Cardiac septum (tissue), 1 donor: ENCODE data around the gene SEC61B. TPM values are rescaled to one million over a fixed set of nuclear protein-coding genes. Genes with fewer than 3 reads are reported as not detected.
"Not testable (repeated sequence)": the region's sequence is repeated elsewhere in the genome, so short reads cannot be mapped to it uniquely, and the experiment has no call there.

ENCODE experiments used
- DNase-seq: peaks from one replicate; pipeline ENCODE4 v3.0.0-alpha.2; 2020; ENCODE audit warnings: low spot score
- intact Hi-C: fragments of 100-400 bp; cut with DNase I; formaldehyde crosslinking; loops from one replicate; pipeline ENCODE4 v1.14.0; 2022
- total RNA-seq: library from RNA; stranded (reverse); fragmentation: NEBNext Ultra II Directional; extraction: Animal tissue kit (Norgen Biotek cat#: 25700); gene quantifications from one replicate; pipeline ENCODE4 v1.2.1, GENCODE V29; 2021
- donor health status: DM: no; HTN: no; CAD: no.

SEC61B gene
- total RNA-seq, 1 donor from 2014 or later = 47.9 TPM

DNA sequence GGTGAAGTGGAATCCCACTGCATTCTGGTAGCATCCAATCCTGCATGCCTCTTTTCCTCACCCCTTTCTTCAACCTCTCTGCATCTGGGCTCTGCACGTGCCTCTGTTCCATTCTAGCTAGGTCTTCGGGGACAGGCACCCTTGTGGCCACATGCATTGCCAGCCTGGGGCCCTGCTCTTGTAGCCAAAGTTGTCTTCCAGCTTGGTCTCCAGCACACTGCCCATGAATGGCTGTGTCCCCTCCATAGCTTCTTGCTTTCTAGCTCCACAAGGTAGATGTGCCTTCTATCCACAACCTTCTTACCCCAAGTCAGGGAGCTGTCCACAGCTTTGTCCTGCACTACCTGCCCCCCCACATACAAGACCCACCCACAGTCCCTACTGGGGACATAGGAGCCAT lies 32.9 kb upstream of the SEC61B start:
- DNase-seq = no peak
- intact Hi-C loops = loop anchor here (10.0 kb wide), 1 partner anchor 1136 kb away; no protein-coding TSS in a partner anchor

DNA sequence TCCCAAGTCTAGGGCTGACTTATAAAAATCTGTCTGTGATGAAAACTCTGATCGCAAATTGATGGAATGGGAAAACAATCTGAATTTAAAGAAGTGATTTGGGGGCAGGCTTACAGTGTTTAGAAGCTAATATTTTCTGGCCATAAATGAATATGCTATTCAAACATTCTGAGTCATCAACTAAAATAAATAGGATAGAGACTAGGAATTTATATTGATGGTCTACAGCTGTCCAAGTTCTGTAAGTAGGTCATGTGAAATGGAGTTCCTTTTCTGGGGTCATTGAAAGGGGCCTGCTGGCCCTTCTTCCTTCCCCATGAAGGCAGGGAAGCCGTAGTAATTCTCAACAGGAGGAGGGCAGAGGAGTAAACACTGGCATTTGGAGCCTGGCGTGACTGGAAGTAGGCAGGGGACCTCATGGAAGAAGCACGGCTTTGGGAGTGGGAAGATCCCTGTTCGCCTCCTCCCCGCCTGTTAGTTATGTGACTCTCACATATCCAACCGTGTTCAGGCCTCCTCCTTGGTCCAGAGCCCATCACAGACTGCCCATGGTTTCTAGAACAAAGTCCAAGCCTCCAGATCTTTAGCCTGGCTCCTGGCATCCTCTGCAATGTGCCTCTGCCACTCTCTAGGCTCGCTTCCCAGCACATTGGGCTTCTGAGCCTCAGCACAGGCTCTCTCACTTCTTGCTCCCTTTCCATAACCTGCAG lies 32.0 kb upstream of the SEC61B start:
- DNase-seq = no peak
- intact Hi-C loops = loop anchor here (10.0 kb wide), 1 partner anchor 1135 kb away; no protein-coding TSS in a partner anchor

DNA sequence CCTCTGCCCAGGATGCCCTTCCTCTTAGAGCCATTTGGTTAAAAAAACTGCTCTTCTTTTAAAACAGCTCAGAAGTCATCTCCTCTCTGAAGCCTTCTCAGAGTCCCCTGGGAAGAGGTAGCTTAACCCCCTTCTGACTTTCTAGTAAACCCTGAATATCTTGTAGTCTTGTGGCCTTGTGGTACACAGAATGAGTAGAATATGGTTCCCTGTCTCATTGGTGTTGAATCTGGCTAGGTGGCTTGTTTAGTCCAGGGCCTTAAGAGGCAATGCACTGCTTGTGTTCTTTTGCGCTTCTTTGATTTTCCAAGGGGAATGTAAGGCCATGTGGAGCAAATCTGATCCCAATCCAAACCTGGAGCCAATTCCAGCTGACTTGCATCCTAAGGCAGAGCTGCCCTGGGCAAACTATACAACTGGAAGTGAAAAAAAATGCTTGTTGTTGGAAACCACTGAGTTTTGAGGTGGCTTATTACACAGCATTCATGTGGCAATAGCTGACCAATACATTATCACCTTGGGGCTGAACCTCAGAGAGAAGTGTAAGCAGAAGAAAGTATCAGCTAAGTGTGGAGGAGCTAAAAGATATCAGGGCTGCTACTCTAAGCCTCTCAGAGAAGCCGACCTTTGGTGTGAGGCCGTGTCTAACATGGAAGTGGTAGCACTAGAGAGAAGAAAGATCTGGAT lies 31.3 kb upstream of the SEC61B start:
- intact Hi-C loops = no loop called here

DNA sequence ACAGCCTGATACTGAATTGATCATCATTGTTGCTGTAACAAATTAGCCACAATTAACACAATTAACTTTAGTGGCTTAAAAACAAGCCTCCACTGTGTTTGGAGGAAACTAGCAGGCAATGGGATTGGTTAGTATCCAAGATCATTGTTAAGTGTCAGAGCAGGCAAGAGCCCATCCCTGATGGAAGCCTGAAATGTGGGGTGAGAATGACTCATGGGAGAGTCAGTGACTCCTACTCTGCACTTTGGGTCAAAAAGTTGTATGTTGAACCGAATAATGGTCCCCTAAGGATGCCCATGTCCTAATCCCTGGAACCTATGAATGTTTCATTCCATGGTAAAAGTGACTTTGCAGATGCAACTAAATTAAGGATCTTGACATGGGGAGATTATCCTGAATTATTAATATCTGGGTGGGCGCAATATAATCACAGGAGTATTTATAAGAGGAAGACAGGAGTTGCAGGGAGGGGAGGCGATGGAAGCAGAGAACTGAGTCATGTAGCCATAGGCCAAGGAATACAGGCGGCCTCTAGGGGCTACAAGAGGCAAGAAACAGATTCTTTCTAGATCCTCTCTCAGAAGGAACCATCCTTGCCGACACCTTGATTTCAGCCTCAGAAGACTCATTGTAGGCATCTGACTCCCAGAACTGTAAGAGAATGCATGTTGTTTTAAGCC lies 29.2 kb upstream of the SEC61B start:
- intact Hi-C loops = no loop called here
- DNase-seq = no peak

More for the DNA sequence above, 31.3 kb upstream of the SEC61B start:
- no peak for DNase-seq

DNA sequence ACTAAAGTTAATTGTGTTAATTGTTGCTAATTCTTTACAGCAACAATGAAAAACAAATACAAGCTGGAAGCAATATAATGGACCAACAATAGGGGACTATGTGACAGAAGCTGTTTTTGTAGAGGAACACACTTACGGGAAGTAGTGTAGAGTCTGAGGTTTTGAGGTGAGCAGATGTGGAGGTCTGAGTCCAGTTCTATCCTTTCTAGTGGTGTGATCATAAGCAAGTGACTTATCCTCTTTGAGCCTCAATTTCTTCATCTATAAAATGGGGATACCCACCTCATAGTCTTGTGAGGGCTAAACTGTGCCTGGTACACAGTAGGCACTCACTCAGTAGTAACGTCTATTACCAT lies 28.6 kb upstream of the SEC61B start:
- intact Hi-C loops = no loop called here
- no peak for DNase-seq

DNA sequence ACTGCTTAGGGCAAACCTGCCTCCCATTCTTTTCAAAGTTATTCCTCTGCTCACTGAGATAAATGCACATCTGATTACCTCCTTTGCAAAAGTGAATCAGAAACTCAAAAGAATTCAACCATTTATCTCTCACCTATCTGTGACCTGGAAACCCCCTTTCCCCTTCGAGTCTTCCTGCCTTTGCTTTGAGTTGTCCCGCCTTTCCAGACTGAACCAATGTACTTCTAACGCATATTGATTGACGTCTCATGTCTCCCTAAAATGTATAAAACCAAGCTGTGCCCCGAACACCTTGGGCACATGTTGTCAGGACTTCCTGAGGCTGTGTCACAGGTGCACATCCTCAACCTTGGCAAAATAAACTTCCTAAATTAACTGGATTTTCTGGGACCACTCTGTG lies 25.6 kb upstream of the SEC61B start:
- intact Hi-C loops, DNase-seq: not testable (repeated sequence)

DNA sequence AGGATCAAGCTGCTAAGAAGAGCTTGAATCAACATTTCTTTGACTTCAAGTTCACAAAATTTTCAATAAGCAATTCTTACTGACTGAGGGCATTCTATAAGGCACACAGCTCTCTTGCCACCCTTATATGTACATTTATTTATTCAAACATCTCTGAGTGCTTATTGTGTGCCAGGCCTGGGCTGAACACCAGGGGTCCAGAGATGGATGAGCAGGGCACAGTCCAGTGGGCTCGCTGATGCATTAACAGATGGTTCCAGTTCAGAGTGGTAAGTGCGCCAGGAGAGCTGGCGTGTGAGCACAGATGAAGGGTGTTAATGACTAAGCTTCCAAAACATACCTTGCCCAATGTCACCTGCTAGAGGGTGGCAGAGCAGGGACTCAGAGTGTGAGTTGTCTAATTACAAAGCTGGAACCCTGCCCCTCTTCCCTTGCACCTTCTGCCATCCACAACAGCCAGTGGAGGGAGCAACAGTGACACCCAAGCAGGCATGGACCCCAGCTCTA lies 24.9 kb upstream of the SEC61B start:
- intact Hi-C loops = no loop called here
- DNase-seq = no peak

DNA sequence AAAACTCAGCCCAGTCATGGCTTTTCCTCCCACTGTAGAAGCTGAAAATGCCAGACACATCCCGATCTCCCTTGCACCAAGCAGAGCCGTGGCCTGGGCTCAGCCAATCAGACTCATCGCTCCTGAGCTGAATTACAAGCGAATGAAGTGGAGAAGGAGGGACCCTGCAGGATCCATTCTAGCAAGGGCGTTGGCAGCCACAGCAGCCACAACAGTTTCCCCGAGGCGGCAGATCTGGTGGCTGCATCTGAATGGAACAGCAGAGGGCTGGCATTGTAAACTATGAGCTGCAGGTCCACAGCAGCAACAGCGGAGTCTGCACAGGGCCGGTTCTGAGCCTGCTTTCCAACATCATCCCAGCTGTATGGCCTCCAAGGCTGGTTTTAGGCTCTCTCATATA lies 24.1 kb upstream of the SEC61B start:
- intact Hi-C loops = no loop called here
- DNase-seq = no peak

DNA sequence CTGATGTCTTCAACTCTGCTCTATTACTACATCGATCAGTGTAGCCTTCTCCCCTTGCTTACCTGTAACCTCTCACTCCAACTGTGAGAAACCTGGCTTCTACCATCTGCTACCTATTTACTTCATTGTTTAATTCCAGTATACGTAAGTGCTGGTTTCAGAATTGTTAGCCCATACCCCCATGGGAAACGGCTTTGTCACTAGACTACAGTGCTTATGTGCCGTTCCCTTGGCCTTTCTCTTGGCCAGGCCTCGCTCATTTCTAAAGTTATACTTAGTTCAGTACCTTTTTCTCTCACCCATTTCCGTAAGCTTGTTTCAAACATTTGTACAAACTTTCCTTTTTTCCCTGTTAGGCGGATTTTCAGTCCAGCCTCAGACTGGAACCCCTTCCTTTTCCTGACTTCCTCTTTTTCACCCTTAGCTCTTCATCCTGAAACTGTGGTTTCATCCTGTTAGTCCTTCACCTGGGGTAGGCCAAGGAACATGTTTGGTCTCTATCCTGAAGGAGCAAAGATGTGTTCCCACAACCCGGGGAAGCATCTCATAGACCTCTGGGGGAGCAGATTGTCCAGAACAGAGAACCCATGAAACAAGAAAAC lies 22.0 kb upstream of the SEC61B start:
- intact Hi-C loops = no loop called here
- no peak for DNase-seq

DNA sequence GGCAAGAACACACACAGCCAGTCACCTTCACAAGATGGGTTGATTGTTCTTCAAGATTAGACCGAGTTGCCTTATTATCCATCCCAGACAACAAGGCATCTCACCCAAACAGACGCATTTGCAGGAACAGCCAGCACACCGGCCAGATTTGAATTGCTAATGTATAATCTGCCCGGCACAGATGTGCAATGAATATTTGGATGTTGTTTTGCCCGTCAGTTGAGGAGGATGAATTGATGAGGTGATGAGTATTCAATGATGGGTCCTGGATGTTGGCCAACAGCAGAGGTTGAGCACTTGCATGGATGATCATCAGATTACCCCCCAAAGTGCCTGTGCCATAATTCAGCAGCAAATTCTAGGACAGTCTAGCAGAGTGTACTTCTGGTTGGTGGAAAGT lies 20.5 kb upstream of the SEC61B start:
- intact Hi-C loops = no loop called here
- DNase-seq = no peak

DNA sequence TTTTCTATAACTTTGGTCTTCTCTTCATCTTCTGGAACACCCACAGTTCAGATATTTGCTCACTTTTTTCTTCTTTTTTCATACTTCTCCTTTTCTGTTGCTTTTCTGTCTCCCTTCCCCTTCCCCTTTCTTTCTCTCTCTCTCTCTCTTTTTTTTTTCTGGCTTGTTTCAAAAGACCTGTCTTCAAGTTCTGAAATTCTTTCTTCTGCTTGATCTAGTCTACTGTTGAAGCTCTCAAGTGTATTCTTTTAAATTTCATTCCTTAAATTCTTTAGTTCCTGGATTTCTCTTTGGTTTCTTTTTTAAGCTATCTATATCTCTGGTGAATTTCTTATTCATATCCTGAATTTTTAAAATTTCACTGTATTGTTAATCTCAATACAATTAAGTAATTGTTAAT lies 11.5 kb upstream of the SEC61B start:
- intact Hi-C loops = no loop called here

DNA sequence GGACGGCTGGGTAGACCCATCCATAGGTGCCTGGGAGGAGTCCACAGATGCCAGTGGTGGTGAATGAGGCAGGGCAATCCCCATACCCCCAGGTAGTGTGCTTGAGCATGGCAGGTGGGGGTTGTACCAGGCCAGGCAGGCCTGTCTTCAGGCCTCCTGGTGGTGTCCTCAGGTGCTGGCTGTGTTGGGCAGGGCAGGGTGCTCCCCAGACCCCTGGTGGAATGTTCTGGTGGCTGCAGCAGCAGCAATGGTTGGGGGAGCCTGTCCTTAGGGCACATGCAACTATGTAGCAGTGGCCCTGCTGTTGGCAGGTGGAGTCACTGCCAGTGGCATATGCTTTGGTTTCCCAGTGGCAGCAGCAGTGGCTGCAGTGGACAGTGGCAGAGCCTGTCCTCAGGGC lies 10.3 kb upstream of the SEC61B start:
- no peak for DNase-seq
- intact Hi-C loops = no loop called here

More for the DNA sequence above, 11.5 kb upstream of the SEC61B start:
- DNase-seq = no peak

DNA sequence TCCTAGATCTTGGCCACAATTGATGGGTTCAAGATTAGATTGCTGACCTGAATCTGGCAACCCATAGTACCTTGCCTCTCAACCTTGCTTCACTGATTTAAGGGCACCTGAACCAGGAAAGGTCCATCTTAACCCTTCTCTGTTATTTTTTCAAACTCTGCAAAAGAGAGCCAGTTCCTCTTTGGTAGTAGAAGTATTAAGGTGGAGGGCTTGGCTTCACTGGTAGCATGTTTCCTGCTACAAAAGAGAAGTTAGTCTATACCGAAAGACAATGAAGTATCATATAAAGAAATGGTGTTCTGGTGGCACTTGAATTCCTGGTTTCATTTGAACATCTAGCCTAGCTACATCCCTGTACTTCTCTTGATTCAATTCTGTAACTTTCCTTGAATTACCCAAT lies 8.9 kb upstream of the SEC61B start:
- intact Hi-C loops = no loop called here
- DNase-seq = no peak

DNA sequence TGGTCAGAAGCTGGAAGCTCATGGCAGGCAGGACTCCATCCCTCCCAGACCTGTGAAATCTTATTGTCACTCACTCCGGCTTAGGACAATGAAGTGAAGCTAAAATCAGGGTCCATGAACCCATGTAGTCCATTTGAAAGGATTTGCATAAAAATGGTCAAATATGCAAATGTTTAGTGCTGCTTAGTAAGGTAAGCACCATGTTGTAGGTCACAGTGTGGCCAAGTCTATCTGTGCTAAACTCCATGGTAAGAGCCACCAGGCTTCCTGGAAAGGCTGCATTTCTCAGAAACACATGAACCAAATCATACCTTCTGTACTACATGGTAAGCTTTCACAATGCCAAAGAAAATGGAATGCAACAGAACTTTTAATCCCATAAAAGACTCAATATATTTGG lies 6.0 kb upstream of the SEC61B start:
- DNase-seq = no peak
- intact Hi-C loops = no loop called here

DNA sequence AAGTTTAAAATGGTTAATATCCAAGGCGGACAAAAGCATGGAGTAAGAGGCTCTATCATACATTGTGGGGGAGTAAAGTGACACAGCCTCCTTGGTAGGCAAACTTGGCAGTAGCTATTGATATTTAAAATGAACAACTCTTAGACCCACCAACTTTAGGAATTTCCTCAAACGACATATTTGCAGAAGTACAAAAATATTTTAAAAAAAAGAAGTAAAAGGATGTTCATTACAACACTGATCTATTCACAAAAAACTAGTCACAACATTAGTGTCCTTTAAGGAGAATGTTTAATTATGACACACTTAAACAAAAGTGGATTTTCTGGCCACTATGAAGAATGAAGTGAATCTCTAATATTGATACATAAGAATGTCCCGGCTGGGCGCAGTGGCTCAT lies 2.1 kb upstream of the SEC61B start:
- no peak for DNase-seq
- intact Hi-C loops = no loop called here

DNA sequence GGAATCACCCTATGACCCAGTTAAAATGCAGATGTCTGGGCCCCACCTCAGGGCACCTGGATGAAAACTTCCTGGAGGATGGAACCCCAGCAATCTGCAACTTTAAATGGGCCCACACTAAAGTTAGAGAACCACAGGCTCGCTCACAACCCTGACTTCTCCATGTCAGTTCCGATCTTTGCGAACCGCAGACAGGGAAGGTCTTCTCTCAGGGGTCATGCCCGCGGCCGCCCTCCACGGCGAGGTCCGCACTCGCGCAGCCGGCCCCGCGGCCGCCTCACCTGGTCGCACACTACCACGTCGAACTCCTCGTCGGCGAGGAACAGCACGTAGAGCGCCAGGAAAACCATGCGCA lies 839 bp upstream of the SEC61B start:
- DNase-seq = peak; percentile 77
- intact Hi-C loops = no loop called here

DNA sequence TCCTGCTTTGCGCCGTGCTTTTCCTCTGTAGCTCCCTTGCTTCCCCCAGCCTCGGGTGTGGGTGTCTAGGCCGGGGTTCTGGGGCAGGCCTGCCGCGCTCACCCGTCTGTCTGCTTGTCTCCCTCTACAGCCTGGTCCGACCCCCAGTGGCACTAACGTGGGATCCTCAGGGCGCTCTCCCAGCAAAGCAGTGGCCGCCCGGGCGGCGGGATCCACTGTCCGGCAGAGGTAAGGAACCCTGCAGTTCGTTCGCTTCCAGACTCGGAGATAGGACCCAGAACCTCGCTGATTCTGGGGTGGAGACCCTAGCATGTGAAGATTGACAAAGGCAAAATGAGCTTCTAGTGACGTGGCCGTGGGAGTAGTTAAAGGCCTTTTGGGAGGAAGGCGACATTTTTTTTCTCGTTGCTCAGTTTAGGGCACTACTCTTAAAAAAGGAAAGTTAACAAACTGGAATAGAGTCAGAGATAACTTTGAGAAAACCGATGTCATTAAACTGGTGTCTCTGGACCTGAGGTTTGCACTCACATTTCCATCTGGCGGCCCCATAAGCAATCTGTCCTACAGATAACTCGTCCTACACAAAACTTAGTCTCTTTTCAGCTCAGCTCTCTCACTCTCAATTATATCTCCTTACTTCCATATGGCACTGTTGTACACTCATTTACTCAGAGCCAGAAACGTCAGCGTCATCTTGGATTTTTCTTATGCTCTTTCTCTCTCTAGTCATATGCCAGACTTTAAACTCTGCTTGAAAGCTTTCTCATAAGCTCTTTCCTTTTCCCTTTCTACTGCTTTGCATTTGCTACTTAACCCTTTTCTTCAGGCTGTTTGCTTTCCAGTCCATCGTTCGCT lies 561 bp downstream of the SEC61B start:
- intact Hi-C loops = no loop called here
- DNase-seq = no peak

DNA sequence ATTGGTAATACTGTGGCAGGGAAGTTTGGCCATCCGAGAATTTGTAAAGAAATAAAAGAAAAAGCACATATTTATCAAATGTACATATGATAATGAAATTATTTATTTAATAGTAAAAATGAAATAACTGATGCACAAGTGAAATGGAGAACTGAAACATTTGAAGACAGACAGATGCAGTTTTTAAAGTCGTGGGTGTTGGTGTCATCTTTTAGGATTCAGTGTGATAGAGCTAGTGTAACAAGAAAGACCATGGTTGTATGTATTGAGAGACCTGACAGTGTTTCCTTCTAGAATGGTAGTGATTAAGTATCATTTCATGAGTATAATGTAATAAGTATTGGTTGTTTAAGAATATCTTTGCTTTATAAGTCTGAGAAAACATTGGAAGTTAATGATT lies 2.4 kb downstream of the SEC61B start:
- intact Hi-C loops = no loop called here
- no peak for DNase-seq

DNA sequence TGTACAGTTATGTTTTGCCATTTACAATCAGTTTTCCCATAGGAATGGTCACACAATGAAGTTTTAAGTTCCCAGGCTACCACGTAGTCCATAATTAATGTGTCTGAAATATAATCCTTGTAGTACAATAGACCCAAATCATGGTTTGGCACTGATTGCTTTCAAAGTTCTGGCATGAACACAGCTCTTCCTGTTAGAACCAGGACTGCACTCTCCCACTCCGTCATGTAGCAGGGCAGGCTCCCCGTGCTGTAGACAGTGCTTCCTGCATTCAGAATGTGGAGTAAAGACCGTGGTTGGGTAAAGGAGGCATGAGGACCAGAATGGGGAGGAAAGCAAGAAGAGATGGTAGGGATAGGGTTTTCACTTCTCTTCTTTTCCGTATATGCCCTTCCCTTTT lies 4.0 kb downstream of the SEC61B start:
- no peak for DNase-seq
- intact Hi-C loops = no loop called here

DNA sequence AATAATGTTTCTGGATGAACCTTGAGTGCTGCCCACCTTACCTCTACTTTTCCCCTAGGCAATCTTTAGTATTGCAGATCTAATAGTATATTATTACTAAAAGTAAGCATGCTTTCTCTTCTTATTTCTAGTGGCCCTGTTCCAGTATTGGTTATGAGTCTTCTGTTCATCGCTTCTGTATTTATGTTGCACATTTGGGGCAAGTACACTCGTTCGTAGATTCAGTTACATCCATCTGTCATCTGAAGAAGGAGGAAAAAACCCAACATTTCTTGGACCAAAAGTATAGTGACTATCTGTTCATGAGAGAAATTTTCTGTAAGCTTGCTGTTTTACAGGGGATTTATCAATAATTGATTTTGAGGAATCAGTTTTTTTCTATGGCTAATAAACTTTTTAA lies 8.1 kb downstream of the SEC61B start:
- intact Hi-C loops = no loop called here
- DNase-seq = no peak
